M059J (cell line): ENCODE measurements around the gene CHAT. TPM values are rescaled to one million over a fixed set of nuclear protein-coding genes. Genes with fewer than 3 reads are reported as not detected.

Experiments used
- DNase-seq: peaks from one replicate; pipeline ENCODE4 v3.0.0-alpha.2; 2012; ENCODE audit warnings: low read depth
- total RNA-seq: library from RNA; depleted of rRNA; stranded (reverse); fragments of >200 nt; shearing (Covaris generic); gene quantifications from 2 replicates; pipeline ENCODE4 v1.2.3, GENCODE V29; 2014

CHAT gene
- total RNA-seq, 1 experiment from 2014 or later = not detected

GRCh38 chr10:49612513-49613164, 1.2 kb upstream of the CHAT start:
- DNase-seq = peak; percentile 21

DNA sequence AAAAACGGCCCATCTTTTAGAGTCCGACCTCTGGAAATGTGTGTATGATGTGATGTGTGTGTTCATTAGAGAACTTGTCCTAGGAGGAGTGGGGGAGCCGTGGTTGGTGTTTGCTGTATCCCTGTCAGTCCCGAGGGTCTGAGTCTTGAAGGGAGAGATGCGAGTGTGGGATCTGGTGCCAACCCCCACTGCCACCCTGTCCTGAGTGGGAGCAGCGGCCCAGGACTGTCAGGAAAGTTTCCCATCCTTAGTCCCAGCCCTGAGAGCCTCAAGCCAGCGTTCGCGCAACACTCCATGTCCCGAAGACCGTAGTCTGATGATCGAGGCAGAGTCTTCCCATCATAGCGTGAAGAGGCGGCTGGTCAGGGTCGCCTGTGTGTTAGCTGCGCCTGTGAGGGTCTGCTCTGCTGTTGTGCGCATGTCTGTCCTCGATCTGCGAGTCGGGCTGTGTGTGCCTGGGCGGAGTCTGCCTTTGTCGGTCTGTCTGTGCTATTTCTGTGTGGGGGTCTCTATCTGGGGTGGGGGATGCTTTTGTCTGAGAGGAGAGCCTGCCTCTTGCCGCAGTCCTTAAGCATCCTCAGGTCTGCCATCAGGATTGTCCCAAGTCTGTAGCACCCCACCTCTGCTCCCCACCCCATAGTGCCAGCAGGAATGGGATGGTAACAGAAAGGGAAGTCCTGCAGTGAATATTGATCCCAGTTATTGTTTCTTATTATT, 514 bp upstream of the CHAT start:
- DNase-seq = no peak

- no peak for DNase-seq
Observed at GRCh38 chr10:49614242-49615198, 683 bp downstream of the CHAT start.

DNA sequence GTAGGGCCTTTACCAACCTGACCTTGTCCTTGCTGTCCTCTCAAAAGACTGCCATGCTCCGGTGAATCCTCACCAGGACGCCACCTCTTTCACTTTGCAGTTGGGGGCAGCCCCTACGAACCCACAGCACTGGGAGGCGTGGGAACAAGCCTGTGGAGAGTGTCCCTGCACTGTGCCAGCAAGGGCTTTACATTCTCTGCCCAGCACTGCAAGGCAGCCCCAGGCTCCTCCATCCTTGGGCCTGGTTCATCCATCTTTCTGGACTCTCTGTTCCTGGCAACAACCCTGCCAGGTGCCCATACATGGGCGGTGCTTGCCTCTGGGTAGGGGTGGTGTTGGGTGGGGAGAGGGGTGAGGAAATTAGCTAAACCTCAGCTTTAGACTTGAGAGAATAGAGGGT, 1.4 kb downstream of the CHAT start:
- DNase-seq = no peak

DNA sequence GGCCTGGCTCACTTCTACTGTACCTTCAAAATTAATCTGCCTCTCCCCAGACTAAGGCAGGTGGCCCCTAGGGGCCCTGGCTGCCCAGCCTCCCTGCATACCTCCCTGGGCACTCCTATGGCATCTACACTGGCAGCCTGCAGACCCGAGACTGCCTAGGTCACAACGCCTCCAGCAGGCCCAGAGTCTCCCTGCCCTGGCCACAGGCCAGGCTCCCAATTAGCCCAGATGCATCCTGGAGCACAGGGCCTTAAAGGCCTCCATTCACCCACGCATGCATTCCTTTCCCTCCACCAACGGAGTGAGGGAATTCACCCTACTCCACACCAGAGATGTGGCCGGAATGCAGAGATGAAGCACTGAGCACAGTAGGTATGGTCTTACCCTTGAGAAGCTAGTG, 1.9 kb downstream of the CHAT start:
- DNase-seq = no peak

DNA sequence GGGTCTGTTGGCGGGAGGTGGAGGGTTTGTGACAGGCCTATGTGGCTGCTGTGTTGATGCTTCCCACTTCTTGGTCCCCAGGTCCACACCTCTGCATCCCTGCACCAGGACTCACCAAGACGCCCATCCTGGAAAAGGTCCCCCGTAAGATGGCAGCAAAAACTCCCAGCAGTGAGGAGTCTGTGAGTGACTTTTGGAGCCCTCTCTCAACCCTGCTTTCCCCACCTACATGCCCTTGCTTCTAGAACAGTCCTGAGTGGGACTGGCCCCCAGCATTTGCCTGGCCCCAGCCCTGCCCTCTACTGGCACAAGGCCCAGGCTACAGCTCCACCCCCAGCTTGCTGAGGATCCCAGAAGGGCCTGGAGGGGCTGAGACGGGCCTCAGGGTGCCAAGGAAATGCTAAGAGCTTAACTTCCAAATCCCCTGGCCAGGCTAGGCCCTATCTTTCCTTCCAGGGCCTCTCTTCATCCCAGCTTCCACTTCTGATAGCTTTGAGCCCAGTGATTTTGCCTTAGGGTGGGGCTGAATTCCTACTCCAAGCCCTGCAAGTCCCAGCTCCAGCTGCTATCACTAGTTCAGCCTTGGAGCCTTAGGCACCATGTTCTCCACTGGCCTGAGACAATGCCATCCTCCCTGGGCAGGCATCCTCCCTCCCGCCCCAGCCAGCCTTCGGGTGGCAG, 2.7 kb downstream of the CHAT start:
- DNase-seq = no peak

DNA sequence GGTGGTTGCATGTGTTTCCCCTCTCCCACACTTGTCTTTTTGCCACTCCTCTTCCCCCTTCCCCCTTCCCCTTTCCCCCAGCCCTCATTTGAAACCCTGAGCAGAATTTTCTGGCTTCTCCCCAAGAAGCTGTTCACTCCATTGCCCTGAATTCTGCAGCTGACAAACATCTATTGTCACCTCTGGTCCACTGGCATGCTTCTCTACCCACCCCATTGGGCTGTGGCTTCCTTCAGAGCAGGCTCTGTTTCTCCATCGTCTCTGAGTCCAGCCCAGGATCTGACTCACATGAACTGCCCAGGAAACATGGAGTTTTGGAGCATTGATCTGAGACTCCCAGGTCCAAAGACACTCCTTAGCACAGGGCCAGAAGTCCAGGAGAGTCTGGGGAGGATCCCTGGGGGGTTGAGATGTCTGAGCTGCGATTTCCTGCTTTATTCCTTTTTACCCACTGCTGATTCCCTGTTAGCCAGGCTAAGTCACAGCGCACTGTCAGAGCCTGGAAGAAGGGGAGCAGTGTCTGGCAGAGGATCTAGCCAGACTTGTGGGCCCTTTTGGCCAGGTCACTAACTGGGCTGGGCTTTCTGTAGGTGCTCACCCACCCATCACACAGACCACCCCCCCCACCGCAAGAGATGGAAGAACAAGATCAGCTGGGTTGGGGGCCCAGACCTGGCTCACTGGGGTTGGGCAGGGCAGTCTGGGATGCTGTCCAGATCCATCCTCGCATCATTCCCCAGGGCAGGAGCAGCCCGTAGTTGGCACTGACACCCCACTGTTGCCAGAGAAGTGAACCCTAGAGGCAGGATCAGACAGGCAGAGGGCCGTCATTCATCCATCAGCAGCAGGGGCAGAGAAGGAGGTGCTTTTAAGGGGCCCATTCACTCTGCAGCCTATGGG, 3.5 kb downstream of the CHAT start:
- DNase-seq = no peak

DNA sequence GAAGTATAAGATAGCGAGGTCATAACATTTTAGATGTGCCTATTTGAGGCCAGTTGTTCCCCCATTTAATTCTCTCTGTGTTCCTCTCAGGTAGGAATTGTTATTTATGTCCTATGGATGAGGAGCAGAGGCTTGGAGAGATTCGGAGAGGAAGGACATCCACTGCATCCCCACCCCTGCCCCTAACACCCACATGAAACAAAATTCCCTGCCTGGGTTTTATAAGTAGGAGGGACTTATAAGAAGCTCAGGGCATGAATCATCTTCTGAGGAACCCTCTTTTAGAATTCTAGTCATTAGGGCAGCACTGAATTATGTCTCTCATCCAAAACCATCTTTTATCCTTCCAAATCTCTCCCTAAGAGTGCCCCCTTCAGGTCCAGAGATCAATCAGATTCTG, 5.0 kb downstream of the CHAT start:
- DNase-seq = no peak

- DNase-seq = no peak
Observed at GRCh38 chr10:49619613-49620012, 5.8 kb downstream of the CHAT start.

GRCh38 chr10:49620286-49620810, 6.5 kb downstream of the CHAT start:
- no peak for DNase-seq

DNA sequence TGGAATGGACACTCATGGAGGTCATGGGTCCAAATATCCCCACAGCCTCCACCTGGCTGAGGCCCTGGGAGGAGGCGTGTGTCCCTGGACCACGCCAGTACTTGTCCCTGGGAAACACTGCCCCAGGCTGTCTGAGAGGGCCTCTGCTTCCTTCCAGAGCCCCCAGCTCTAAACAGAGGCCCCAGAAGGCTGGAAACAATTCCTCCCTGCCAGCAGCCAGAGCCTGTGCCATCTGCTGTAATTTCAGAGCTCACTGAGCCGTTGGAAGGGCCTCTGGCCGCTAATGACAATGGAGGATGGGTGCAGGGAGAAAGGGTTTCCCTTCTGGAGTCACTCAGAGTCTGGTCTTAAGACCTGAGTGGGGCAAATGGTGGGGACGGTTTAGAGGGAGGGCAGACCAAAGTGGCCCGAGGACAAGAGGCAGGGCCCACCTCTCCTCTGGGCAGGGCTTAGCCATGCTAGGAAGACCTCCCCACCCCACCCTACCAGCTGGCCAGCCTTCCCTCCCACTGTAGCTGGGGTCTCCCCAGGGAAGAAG, 7.1 kb downstream of the CHAT start:
- DNase-seq = no peak

GRCh38 chr10:49621561-49621960, 7.7 kb downstream of the CHAT start:
- no peak for DNase-seq

DNA sequence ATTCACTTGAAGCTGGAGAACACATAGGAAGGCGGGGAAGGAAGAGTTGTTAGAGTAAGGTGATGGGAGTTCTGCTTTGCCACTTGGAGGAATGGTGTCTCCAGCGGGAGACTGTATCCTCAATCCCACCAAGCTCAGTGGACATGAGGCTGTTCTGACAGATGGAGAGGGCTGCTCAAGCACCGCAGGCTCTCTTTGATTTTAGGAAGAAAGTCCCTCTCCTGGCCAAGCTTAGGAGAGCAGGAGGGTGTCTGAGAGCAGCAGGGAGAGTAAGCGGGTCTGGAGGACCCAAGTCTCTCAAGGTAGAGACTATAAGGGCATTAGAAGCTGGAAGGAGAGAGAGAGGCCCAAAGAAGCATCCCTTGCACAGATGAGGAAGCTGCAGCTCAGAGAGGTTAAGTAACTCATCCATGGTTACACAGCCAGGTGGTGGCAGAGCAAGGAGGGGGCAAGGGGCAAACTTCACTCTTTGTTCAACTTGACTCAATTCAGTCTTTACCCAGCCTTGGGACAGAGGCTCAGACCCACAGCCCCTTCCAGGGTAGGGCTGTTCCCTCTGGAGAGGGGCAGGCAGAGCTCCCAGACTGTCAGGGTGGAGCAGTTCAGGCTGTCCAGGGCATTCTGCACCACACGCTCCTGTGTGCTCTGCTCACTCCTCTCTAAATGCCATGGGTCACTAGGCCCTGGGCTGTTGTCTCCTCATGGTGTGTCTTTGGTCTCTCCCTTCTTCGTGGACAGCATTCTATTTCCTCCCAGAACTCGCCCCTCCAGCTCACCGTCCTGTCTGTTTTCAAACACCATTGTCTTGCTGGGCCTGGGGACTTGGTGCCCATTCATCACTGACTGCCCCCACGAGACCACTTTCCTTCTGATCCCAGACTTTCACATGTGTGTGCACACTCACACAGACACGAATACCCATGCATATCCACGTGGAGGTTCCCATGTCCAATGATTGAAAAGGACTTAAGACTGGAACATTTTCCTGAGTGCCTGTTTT, 8.9 kb downstream of the CHAT start:
- DNase-seq = no peak

DNA sequence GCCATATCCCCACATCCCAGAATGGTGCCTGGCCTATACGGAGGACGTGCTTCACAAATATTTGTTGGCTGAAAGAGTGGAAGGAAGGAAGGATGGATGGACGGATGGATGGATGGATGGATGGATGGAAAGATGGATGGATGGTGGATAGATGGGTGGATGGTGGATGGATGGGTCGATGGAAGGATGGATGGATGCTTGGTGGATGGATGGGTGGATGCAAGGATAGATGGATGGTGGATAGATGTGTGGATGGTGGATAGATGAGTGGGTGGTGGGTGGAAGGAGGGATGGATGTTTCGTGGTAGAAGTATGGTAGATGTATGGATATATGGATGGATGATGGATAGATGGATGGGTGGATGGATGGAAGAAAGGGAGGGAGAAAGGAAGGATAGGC, 10.8 kb downstream of the CHAT start:
- no peak for DNase-seq

GRCh38 chr10:49625411-49625810, 11.6 kb downstream of the CHAT start:
- DNase-seq = no peak

GRCh38 chr10:49627038-49627437, 13.2 kb downstream of the CHAT start:
- no peak for DNase-seq

DNA sequence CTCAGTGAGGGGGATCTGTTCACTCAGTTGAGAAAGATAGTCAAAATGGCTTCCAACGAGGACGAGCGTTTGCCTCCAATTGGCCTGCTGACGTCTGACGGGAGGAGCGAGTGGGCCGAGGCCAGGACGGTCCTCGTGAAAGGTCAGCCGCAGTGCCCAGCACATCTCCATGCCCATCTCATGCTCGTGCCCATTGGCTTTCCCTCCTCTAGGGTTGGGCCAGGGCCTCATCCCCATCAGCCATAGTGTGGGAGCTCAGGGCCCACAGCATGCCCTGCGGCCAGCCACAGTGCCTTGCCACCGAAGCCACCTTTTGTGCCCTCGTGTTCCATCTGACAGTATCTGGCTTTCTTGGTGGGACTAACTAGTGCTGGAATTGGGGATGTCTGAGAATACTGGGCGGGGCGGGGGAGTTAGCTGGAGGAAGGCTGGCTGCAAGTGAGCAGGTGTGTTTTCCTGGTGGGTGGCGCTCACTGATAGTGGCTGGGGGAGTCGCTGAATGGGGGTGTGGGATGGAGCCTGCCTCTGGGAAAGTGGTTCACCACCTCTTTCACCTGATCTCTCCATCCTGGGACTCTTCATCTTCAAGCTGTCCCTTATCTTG, 13.9 kb downstream of the CHAT start:
- no peak for DNase-seq

GRCh38 chr10:49628599-49628998, 14.8 kb downstream of the CHAT start:
- no peak for DNase-seq

GRCh38 chr10:49629431-49629881, 15.6 kb downstream of the CHAT start:
- no peak for DNase-seq
